Naive thymus-derived CD8-positive, alpha-beta T cell (primary cell): ENCODE data around the gene OR1M1. TPM values are rescaled to one million over a fixed set of nuclear protein-coding genes. Genes with fewer than 3 reads are reported as not detected.
"Not testable (repeated sequence)": the region's sequence is repeated elsewhere in the genome, so short reads cannot be mapped to it uniquely, and the experiment has no call there.

ENCODE experiments used
- ATAC-seq, 2 donors: fragments of 150-1000 bp; cut with Tn5 transposase in 1 of 2; sonication (Bioruptor Pico), chemical (Tn5 transposase) in 1 of 2; 1 replicate in 1 of 2; 2 replicates in 1 of 2; pipeline ENCODE4 v1.10.0; 2021; ENCODE audit warnings: mild to moderate bottlenecking in 2 of 2, moderate library complexity in 2 of 2
- POLR2A ChIA-PET: fragments of 350-600 bp; sonication (Branson Sonifier 250); formaldehyde crosslinking; loops from one replicate; lab custom pipeline; 2021; ENCODE audit warnings: antibody characterized with exemption; lab: Charles Lee
- DNase-seq, 10 donors: peaks; one replicate each; pipeline versions ENCODE4 v3.0.0 to v3.0.0-alpha.2; 2020 to 2022
- H3K27ac Mint-ChIP-seq, 10 donors: one replicate each; pipeline ENCODE4 v1.8.0; 2020 to 2022; ENCODE audit warnings: mild to moderate bottlenecking in 10 of 10, mixed read lengths in 10 of 10, moderate library complexity in 4 of 10, inconsistent platforms in 1 of 10
- H3K27me3 Mint-ChIP-seq, 5 donors: one replicate each; pipeline ENCODE4 v1.8.0; 2021 to 2022; ENCODE audit warnings: mixed read lengths in 5 of 5
- H3K36me3 Mint-ChIP-seq, 3 donors: one replicate each; pipeline ENCODE4 v1.8.0; 2020 to 2022; ENCODE audit warnings: mixed read lengths in 3 of 3, mild to moderate bottlenecking in 2 of 3, inconsistent platforms in 1 of 3
- H3K4me1 Mint-ChIP-seq, 4 donors: one replicate each; pipeline ENCODE4 v1.8.0; 2021 to 2022; ENCODE audit warnings: mixed read lengths in 4 of 4
- H3K4me3 Mint-ChIP-seq, 10 donors: one replicate each; pipeline ENCODE4 v1.8.0; 2020 to 2022; ENCODE audit warnings: mild to moderate bottlenecking in 10 of 10, mixed read lengths in 10 of 10, moderate library complexity in 6 of 10, inconsistent platforms in 1 of 10
- H3K9me3 Mint-ChIP-seq, 9 donors: one replicate each; pipeline ENCODE4 v1.8.0; 2020 to 2022; ENCODE audit warnings: mixed read lengths in 9 of 9, mild to moderate bottlenecking in 3 of 9, inconsistent platforms in 1 of 9, moderate library complexity in 1 of 9
- polyA plus RNA-seq, 3 donors: library from polyadenylated mRNA; unstranded; fragments of 300-500 nt; fragmentation: Illumina TruSeq; gene quantifications; one replicate each; pipeline ENCODE4 v1.2.3, GENCODE V29; 2021
- total RNA-seq, 8 experiments: library from RNA in 2 of 8; stranded (reverse) in 2 of 8; gene quantifications; one replicate each; pipeline ENCODE4 v1.2.3 and lab custom pipeline; 2021 to 2026

Gene OR1M1
- total RNA-seq: not detected
- not detected for polyA plus RNA-seq
- total RNA-seq (lab: John Stamatoyannopoulos, UW): 0 reads per million in 6 experiments

GRCh38 chr19:9086761-9087160, at the start of gene OR1M1:
OR1M1 (plus strand) TSS chr19:9087061; CDS start chr19:9093245, 6,184 bp downstream.
- no peaks in the 10 kb centered on the region for H3K4me1 Mint-ChIP-seq
- H3K27ac Mint-ChIP-seq: no peak within 1 kb of the TSS
- no peaks in the 10 kb centered on the region for H3K36me3 Mint-ChIP-seq
- ATAC-seq (no peak), DNase-seq (no peak)
- H3K4me3 Mint-ChIP-seq: no peak within 1 kb of the TSS
- H3K9me3 Mint-ChIP-seq: no peaks in the 10 kb centered on the region
- POLR2A ChIA-PET: no interaction called here
- H3K27me3 Mint-ChIP-seq: peaks cover 7 to 30% (median 17%) of the 10 kb centered on the region in 5 donors

GRCh38 chr19:9037400-9038062, 49.3 kb upstream of the OR1M1 start:
- POLR2A ChIA-PET: no interaction called here
- DNase-seq (no peak), ATAC-seq (no peak)
- H3K4me1 Mint-ChIP-seq: no peaks in the 10 kb centered on the region
- no peaks in the 10 kb centered on the region for H3K9me3 Mint-ChIP-seq
- H3K4me3 Mint-ChIP-seq: no peak overlapping the region
- peaks cover 10 to 23% (median 19%) of the 10 kb centered on the region in 5 donors for H3K27me3 Mint-ChIP-seq
- H3K27ac Mint-ChIP-seq: no peak overlapping the region
- H3K36me3 Mint-ChIP-seq: no peaks in the 10 kb centered on the region

- no peaks in the 10 kb centered on the region for H3K4me1 Mint-ChIP-seq
- H3K27me3 Mint-ChIP-seq: peaks cover 10 to 31% (median 18%) of the 10 kb centered on the region in 5 donors
- POLR2A ChIA-PET: no interaction called here
- no peaks in the 10 kb centered on the region for H3K36me3 Mint-ChIP-seq
- DNase-seq: no peak
- no peak overlapping the region for H3K4me3 Mint-ChIP-seq
- ATAC-seq: no peak
- no peaks in the 10 kb centered on the region for H3K9me3 Mint-ChIP-seq
- H3K27ac Mint-ChIP-seq: no peak overlapping the region
Measured at GRCh38 chr19:9039728-9040127, 47.1 kb upstream of the OR1M1 start.

- DNase-seq: no peak
- no peak overlapping the region for H3K27ac Mint-ChIP-seq
- ATAC-seq: no peak
- H3K27me3 Mint-ChIP-seq: peaks cover 11 to 35% (median 20%) of the 10 kb centered on the region in 5 donors
- no peak overlapping the region for H3K4me3 Mint-ChIP-seq
- no peaks in the 10 kb centered on the region for H3K36me3 Mint-ChIP-seq
- POLR2A ChIA-PET: no interaction called here
- no peaks in the 10 kb centered on the region for H3K9me3 Mint-ChIP-seq
- H3K4me1 Mint-ChIP-seq: no peaks in the 10 kb centered on the region
Measured at GRCh38 chr19:9040131-9040530, 46.7 kb upstream of the OR1M1 start.

- POLR2A ChIA-PET: no interaction called here
- no peaks in the 10 kb centered on the region for H3K36me3 Mint-ChIP-seq
- no peaks in the 10 kb centered on the region for H3K4me1 Mint-ChIP-seq
- ATAC-seq (no peak), DNase-seq (no peak)
- H3K9me3 Mint-ChIP-seq: peaks cover 0 to 2% (median 0%) of the 10 kb centered on the region in 9 donors
- H3K4me3 Mint-ChIP-seq: no peak overlapping the region
- peaks cover 9 to 38% (median 18%) of the 10 kb centered on the region in 5 donors for H3K27me3 Mint-ChIP-seq
- H3K27ac Mint-ChIP-seq: no peak overlapping the region
Measured at GRCh38 chr19:9041023-9041422, 45.8 kb upstream of the OR1M1 start.

- Mint-ChIP-seq H3K27me3 (peaks cover 11 to 32% (median 17%) of the 10 kb centered on the region in 5 donors), H3K4me3 (no peak overlapping the region), H3K4me1 (peaks cover 0 to 3% (median 0%) of the 10 kb centered on the region in 4 donors), H3K36me3 (no peaks in the 10 kb centered on the region), H3K27ac (no peak overlapping the region), H3K9me3 (peaks cover 0 to 4% (median 0%) of the 10 kb centered on the region in 9 donors)
- POLR2A ChIA-PET: interaction anchor here (0.7 kb wide), 1 partner anchor 726 kb away, joined by 3 read pairs; no protein-coding TSS in a partner anchor
- no peak for DNase-seq
- no peak for ATAC-seq
Measured at GRCh38 chr19:9043524-9043923, 43.3 kb upstream of the OR1M1 start.

GRCh38 chr19:9044449-9044848, 42.4 kb upstream of the OR1M1 start:
- DNase-seq: no peak
- ATAC-seq: no peak
- no peak overlapping the region for H3K27ac Mint-ChIP-seq
- no peak overlapping the region for H3K4me3 Mint-ChIP-seq
- peaks cover 0 to 3% (median 0%) of the 10 kb centered on the region in 4 donors for H3K4me1 Mint-ChIP-seq
- POLR2A ChIA-PET: no interaction called here
- peaks cover 0 to 4% (median 0%) of the 10 kb centered on the region in 9 donors for H3K9me3 Mint-ChIP-seq
- H3K36me3 Mint-ChIP-seq: no peaks in the 10 kb centered on the region
- peaks cover 11 to 32% (median 17%) of the 10 kb centered on the region in 5 donors for H3K27me3 Mint-ChIP-seq

GRCh38 chr19:9046694-9047093, 40.2 kb upstream of the OR1M1 start:
- peaks cover 8 to 32% (median 15%) of the 10 kb centered on the region in 5 donors for H3K27me3 Mint-ChIP-seq
- peaks cover 0 to 3% (median 0%) of the 10 kb centered on the region in 4 donors for H3K4me1 Mint-ChIP-seq
- no peak overlapping the region for H3K27ac Mint-ChIP-seq
- peaks cover 0 to 4% (median 0%) of the 10 kb centered on the region in 9 donors for H3K9me3 Mint-ChIP-seq
- no peaks in the 10 kb centered on the region for H3K36me3 Mint-ChIP-seq
- H3K4me3 Mint-ChIP-seq: no peak overlapping the region
- no peak for DNase-seq
- ATAC-seq: no peak
- POLR2A ChIA-PET: no interaction called here

- POLR2A ChIA-PET: no interaction called here
- Mint-ChIP-seq H3K27me3 (peaks cover 0 to 7% (median 2%) of the 10 kb centered on the region in 5 donors), H3K27ac (no peak overlapping the region), H3K36me3 (no peaks in the 10 kb centered on the region), H3K9me3 (peaks cover 0 to 2% (median 0%) of the 10 kb centered on the region in 9 donors), H3K4me3 (no peak overlapping the region), H3K4me1 (no peaks in the 10 kb centered on the region)
- ATAC-seq (no peak), DNase-seq (no peak)
Measured at GRCh38 chr19:9052894-9053293, 34.0 kb upstream of the OR1M1 start.

GRCh38 chr19:9053674-9054073, 33.2 kb upstream of the OR1M1 start:
- DNase-seq, POLR2A ChIA-PET, ATAC-seq, H3K27me3 Mint-ChIP-seq, H3K36me3 Mint-ChIP-seq, H3K27ac Mint-ChIP-seq, H3K4me3 Mint-ChIP-seq, H3K4me1 Mint-ChIP-seq, H3K9me3 Mint-ChIP-seq: not testable (repeated sequence)

- ATAC-seq: no peak
- no peaks in the 10 kb centered on the region for H3K4me1 Mint-ChIP-seq
- H3K27ac Mint-ChIP-seq: peak overlapping the region in 1 of 10 donors; percentile 50
- peaks cover 0 to 8% (median 2%) of the 10 kb centered on the region in 5 donors for H3K27me3 Mint-ChIP-seq
- DNase-seq: no peak
- H3K9me3 Mint-ChIP-seq: peaks cover 0 to 3% (median 0%) of the 10 kb centered on the region in 9 donors
- H3K36me3 Mint-ChIP-seq: no peaks in the 10 kb centered on the region
- POLR2A ChIA-PET: no interaction called here
- no peak overlapping the region for H3K4me3 Mint-ChIP-seq
Measured at GRCh38 chr19:9054207-9054606, 32.7 kb upstream of the OR1M1 start.

- Mint-ChIP-seq H3K27ac (no peak overlapping the region), H3K4me3 (no peak overlapping the region), H3K27me3 (peaks cover 0 to 8% (median 2%) of the 10 kb centered on the region in 5 donors), H3K9me3 (peaks cover 0 to 3% (median 0%) of the 10 kb centered on the region in 9 donors), H3K4me1 (no peaks in the 10 kb centered on the region), H3K36me3 (no peaks in the 10 kb centered on the region)
- no peak for ATAC-seq
- POLR2A ChIA-PET: no interaction called here
- DNase-seq: no peak
Measured at GRCh38 chr19:9054765-9055164, 32.1 kb upstream of the OR1M1 start.

GRCh38 chr19:9056131-9056530, 30.7 kb upstream of the OR1M1 start:
- H3K27me3 Mint-ChIP-seq, POLR2A ChIA-PET, H3K27ac Mint-ChIP-seq, H3K36me3 Mint-ChIP-seq, H3K9me3 Mint-ChIP-seq, H3K4me3 Mint-ChIP-seq, DNase-seq, H3K4me1 Mint-ChIP-seq, ATAC-seq: not testable (repeated sequence)
